Hypothalamus (tissue), 51 donors: Measurements from ENCODE around the gene SCAPER.

Source experiments
- DNase-seq, 51 donors: peaks; one replicate each; lab custom pipeline; 2025; lab: John Stamatoyannopoulos, UW

SCAPER gene

DNA sequence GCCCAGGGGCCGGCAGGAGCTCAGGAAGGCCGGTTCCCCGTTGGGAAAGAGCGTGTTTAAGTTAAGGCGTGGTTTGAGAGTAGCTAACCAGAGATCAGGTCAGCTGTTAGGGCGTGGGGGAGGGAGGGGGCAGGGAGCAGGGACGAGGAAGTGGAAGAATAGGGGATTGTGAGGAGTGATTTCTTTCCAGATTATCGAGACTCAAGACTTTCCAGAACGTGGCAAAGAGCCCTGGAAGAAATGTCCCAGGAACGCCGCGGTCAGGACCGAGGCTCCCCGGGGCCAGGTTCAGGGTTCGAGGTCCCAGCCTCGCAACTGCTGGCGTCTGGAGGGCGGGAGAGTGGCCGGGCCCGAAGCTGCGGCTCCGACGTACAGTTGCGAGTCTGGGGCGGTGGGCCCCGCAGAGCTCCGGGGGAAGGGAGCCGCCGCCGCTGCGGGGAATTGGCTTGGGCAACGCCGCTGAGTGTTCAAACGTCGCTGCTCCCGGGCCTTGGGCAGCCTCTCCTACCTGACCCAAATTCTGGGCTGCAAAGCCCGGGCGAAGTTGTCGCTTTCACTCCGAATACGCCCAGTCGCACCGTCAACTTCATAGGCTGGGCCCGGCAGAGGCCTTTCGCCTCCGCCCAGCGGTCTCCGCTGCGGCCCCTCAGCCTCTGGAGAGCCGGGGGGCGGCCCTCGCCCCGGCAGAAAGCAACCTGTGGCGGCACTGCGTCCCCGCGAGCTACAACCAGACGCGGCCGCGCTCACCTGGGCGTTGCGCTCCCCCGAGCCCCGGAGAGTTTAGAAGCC, 559.1 kb downstream of the SCAPER start:
- DNase-seq, result no peak

GRCh38 chr15:76345583-76345879, 559.6 kb downstream of the SCAPER start:
- DNase-seq, result no peak

- no peak for DNase-seq
These were observed 560.1 kb downstream of the SCAPER start for GRCh38 chr15:76344893-76345582.

DNA sequence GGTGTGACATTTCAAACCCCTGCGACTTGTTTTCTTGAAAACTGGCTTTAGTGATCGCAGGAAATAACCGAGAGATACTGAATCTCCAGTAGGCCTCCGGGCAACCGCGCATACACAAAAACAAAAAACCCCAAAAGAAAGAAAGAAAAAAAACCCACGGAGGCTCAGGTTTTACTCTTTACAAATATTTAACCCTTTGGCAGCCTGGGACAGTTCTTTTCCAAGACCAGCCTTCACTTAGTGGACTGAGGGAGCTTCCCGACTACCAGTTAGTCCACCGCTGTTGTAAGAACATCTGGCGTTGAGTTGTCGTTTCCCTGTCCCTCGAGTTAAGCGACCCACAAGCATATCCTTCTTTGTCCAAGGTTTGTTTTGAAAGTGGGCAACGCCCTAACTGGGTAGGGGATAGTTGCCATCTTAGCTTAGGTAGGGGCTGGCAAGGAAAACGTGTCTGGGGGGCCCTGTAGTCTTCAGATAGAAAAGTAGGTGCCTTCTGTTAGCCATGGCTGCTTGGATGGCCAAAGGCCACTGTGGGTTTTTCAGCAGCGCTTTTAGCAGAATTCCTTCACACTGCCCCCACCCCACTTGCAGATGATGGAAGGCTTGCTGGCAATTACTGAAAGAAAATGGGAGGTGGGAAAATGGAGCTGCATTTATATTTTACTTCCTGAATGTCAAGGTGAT, 561.7 kb downstream of the SCAPER start:
- DNase-seq, result no peak

DNA sequence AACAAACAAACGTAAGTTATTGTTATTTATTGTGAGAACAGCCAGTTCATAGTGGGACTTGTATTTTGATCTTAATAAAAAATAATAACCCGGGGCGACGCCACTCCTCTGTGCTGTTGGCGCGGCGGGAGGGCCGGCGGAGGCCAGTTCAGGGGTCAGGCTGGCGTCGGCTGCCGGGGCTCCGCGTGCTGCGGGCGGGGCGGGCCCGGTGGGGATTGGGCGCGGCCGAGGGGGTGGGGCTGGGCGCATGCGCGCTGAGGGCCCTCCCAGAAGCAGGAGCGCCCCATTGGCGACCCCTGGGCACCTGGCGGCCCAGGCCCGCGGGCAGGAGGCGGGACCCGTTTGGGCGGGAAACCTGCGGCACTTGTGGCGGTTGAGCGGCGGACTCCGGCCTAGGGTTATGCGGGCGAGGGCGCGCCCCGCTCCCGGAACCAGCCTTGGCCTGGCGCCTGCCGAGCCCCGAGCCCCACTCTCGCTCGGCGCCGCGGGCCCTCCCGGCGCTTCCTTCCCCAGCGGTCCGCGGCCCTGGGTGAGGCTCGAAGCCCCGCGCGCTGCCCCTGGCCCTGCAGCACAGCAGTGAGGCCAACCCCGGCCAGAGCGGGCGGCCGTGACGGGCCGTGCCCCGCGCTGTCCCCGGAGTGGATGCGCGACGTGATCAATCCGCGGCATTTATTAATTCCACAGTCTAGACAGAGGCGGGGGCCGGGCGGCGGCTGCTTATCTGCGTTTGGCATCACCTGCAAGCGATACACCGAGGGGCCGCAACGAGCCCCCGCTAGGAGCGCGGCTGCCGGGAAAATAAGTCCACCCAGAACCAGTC, 562.5 kb downstream of the SCAPER start:
- no peak for DNase-seq

GRCh38 chr15:76342058-76342381, 563.1 kb downstream of the SCAPER start:
- DNase-seq, result no peak

- no peak for DNase-seq
These were observed 563.6 kb downstream of the SCAPER start for GRCh38 chr15:76341366-76342057.

DNA sequence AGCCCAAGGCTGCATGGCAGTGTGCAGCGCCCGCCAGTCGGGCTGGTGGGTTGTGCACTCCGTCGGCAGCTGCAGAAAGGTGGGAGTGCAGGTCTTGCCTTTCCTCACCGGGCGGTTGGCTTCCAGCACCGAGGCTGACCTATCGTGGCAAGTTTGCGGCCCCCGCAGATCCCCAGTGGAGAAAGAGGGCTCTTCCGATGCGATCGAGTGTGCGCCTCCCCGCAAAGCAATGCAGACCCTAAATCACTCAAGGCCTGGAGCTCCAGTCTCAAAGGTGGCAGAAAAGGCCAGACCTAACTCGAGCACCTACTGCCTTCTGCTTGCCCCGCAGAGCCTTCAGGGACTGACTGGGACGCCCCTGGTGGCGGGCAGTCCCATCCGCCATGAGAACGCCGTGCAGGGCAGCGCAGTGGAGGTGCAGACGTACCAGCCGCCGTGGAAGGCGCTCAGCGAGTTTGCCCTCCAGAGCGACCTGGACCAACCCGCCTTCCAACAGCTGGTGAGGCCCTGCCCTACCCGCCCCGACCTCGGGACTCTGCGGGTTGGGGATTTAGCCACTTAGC, 564.3 kb downstream of the SCAPER start:
- DNase-seq, result no peak

DNA sequence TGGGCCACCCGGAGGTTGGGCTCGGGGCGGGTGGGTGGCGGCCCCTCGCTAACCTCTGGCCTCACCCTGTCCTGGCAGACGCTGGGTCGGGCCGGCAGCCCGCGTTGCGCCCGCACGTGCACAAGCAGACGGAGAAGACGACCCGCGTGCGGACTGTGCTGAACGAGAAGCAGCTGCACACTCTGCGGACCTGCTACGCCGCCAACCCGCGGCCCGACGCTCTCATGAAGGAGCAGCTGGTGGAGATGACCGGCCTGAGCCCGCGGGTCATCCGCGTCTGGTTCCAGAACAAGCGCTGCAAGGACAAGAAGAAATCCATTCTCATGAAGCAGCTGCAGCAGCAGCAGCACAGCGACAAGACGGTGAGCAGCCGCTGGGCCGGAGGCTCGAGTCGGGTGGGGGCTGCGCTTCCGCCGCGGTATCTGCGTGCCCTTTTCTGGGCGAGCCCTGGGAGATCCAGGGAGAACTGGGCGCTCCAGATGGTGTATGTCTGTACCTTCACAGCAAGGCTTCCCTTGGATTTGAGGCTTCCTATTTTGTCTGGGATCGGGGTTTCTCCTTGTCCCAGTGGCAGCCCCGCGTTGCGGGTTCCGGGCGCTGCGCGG, 564.8 kb downstream of the SCAPER start:
- DNase-seq, result no peak

DNA sequence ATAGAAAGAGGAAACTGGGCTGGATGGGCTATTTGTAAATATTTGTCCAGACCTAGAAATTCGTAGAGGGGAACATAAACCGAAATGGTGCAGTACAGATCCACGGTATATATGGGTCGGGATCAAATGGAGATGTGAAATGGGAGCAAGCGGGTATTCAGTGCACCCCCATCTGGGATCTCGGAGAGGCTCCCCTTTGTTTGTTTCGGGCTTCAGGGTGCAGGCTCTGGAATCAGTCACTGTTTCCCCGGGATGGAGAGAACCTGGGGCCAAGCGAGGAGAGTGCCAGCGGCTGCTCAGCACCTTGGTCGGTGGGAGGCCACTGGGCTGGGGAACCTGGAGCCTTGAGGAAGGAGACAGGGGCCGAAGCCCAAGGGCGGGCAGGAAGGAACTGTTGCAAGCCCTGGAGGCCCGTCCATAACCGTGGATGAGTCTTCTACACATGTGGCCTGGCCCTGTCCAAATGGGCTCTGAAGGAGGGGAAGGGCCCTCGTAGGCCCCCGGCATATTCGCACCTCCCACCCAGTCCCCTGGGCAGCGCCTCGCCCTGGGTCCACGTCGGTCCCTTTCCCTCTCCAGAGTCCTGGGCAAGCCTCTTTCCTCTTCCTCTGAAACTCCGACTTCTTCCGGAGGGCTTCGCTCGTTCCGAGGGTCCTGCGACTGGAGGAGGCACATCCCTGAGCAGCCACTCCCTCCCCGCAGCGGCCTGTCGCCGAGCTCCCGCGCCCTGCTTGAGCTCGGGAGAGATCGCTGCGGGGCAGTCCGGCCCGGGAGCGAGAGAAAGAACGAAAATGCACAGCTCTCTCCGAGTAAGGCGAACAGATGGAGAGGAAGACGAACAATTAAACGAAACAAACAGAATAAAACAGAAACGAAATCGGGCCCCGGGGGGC, 565.6 kb downstream of the SCAPER start:
- no peak for DNase-seq

DNA sequence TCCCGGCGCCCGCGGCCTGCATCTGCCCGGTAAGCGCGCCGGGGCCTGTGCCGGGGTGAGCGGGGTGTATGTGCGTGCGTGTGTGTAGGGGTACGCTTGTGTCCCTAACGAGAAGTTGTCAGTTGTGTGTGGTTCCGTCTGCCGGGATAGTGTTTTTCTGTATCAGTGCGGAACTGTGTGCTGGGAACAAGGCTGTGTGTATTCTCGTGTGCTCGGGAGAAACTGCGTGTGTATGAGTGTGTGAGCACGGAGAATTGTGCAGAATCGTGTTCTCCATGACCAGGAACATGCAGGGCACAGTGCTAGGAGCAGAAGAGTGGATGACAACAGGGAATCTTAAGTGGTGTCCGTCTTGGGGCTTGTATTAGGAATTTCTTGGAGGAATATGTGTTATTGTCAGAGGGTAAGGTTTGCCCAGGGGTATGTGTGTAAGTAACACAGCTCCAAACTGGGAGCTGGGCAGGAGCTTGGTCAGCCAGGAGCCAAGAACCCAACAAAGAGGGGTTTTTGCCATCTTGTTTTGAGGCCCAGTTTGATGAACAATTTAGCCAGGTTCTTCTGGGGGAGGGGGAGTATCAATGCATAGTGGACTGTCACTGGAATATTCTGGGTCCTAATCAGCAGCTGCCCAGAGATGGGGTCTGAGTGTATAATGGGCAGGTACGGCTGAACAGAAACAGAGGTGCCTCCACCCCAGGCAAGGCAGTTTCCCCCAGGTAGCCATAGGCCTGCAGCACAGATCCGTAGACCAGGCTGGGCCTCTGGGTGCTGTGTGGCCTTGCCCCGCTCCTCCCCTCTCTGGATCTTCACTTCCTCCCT, 566.4 kb downstream of the SCAPER start:
- no peak for DNase-seq

GRCh38 chr15:76337696-76338485, 567.2 kb downstream of the SCAPER start:
- DNase-seq, result no peak

GRCh38 chr15:76337059-76337695, 568.0 kb downstream of the SCAPER start:
- no peak for DNase-seq

- peak in 25 of 51 donors; percentile 11 to 76 (median 56) for DNase-seq
These were observed 568.7 kb downstream of the SCAPER start, which contains the start of gene ISL2 for GRCh38 chr15:76336254-76337058. TSS of gene ISL2 (plus strand) at chr15:76336773. CDS start at chr15:76336884, 111 bp downstream.
